Fibroblast of lung (primary cell): ENCODE measurements around the gene GAGE2A. TPM values are rescaled to one million over a fixed set of nuclear protein-coding genes. Genes with fewer than 3 reads are reported as not detected.

Experiments
- DNase-seq, 2 donors: peaks; one replicate each; pipeline versions ENCODE4 v3.0.0 to v3.0.0-alpha.2; 2010; ENCODE audit warnings: low read depth in 2 of 2
- H2AFZ ChIP-seq: 2 replicates; pipeline ENCODE4 v1.5.1; 2012; ENCODE audit warnings: low read length, control low read depth, inconsistent platforms
- H3K27ac ChIP-seq: 2 replicates; pipeline ENCODE4 v1.5.1; 2011; ENCODE audit warnings: low read length, control low read depth; ENCODE audit not compliant: insufficient read depth
- H3K27me3 ChIP-seq: 2 replicates; pipeline ENCODE4 v1.5.1; 2011; ENCODE audit warnings: mild to moderate bottlenecking, low read length; ENCODE audit not compliant: control insufficient read depth, insufficient read depth
- H3K36me3 ChIP-seq: 2 replicates; pipeline ENCODE4 v1.5.1; 2011; ENCODE audit warnings: low read length; ENCODE audit not compliant: control insufficient read depth, insufficient read depth
- H3K4me1 ChIP-seq: 2 replicates; pipeline ENCODE4 v1.5.1; 2011; ENCODE audit warnings: low read length; ENCODE audit not compliant: control insufficient read depth, insufficient read depth; ENCODE audit errors: extremely low read depth
- H3K4me2 ChIP-seq: 2 replicates; pipeline ENCODE4 v1.5.1; 2011; ENCODE audit warnings: low read length, control low read depth; ENCODE audit not compliant: insufficient read depth; ENCODE audit errors: extremely low read depth
- H3K4me3 ChIP-seq, 4 experiments: fragments of 200-600 bp in 1 of 4; sonication (generic) in 1 of 4; replicated peaks in 1 of 4; 2 replicates each; pipeline ENCODE4 v1.5.1; 2011 to 2016; ENCODE audit warnings: low read length in 4 of 4, low read depth in 3 of 4, mild to moderate bottlenecking in 3 of 4, control low read depth in 2 of 4, inconsistent platforms in 1 of 4, mixed read lengths in 1 of 4; ENCODE audit not compliant: insufficient read depth in 1 of 4; ENCODE audit errors: control extremely low read depth in 1 of 4
- H3K79me2 ChIP-seq: 2 replicates; pipeline ENCODE4 v1.5.1; 2012; ENCODE audit warnings: mild to moderate bottlenecking, low read length, inconsistent platforms; ENCODE audit not compliant: control insufficient read depth, insufficient read depth
- H3K9ac ChIP-seq: 2 replicates; pipeline ENCODE4 v1.5.1; 2011; ENCODE audit warnings: mild to moderate bottlenecking, low read length, control low read depth; ENCODE audit not compliant: insufficient read depth
- H3K9me3 ChIP-seq: 2 replicates; pipeline ENCODE4 v1.5.1; 2012; ENCODE audit warnings: low read depth, low read length; ENCODE audit not compliant: control insufficient read depth, insufficient read depth
- H4K20me1 ChIP-seq: 2 replicates; pipeline ENCODE4 v1.5.1; 2011; ENCODE audit warnings: low read length; ENCODE audit not compliant: control insufficient read depth, insufficient read depth; ENCODE audit errors: extremely low read depth
- EZH2 ChIP-seq: IDR thresholded peaks from 2 replicates; pipeline ENCODE4 v1.5.1; 2012; ENCODE audit warnings: low read length, control low read depth, mild to moderate bottlenecking; ENCODE audit errors: missing control alignments
- polyA plus RNA-seq, 2 donors: library from polyadenylated mRNA; depleted of rRNA in 1 of 2; stranded (reverse) in 1 of 2; unstranded in 1 of 2; fragments of >200 nt; gene quantifications; 2 replicates each; pipeline ENCODE4 v1.2.1, GENCODE V29; 2011 to 2012; ENCODE audit warnings: missing spikeins in 1 of 2
- total RNA-seq: library from RNA; depleted of rRNA; stranded (reverse); fragments of >200 nt; gene quantifications from 2 replicates; pipeline ENCODE4 v1.2.1, GENCODE V29; 2014
- TF ChIP-seq, protein P1 (sequence below), 2 donors: IDR thresholded peaks in 1 of 2; conservative IDR thresholded peaks in 1 of 2; 1 replicate in 1 of 2; 2 replicates in 1 of 2; pipeline ENCODE4 v1.5.1; 2011 to 2012; ENCODE audit warnings: low read length in 2 of 2, control low read depth in 1 of 2, inconsistent platforms in 1 of 2, low read depth in 1 of 2, mild to moderate bottlenecking in 1 of 2

Gene GAGE2A
- total and polyA plus RNA-seq, 2 donors (not counting 1 experiment from before 2014, with no cell fraction given) = not detected

DNA sequence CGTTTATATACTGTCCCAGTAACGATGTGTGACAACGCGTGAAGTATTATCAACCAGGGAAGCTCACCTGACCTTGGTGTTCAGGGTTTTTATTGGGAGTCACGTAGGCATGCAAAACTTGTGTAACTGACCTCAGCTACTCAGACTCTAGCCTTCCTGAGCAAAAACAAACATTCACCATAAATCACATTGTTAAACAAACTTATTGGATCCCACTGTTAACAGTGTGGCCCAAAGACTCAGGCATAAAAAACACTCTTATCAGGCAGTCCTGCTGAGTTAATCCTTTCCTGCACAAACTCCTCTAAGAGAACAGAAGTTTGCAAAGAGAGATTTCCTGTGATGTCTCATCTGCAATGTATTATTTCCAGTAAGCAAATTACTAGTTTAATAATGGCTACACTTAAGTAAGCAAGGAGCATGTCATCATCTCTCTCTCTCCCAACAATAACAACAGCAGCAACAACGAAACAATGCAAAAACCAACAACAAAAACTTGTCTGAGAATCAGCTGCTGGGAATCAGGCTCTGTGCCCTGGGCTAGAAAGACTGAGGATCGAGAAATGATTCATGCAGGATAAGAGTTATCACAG lies 21.5 kb downstream of the GAGE2A start:
- H3K36me3 ChIP-seq = no peaks in the 10 kb centered on the region

DNA sequence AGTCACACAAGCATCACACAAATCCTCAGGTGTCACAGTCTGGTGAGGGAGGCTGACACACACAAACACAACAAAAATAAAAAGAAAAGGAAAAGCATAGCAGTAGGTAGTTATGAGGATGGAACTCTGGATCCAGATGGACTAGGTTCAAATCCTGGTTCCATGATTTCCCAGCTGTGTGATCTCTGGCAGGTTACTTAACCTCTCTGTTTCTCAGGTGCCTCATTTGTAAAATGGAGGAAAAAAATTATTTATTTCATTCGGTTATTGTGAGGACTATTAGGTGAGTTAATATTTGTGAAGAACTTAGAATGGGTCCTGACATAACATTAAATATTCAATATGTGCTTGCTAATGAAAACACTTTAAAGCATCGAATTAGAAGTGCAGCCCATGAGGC lies 29.3 kb downstream of the GAGE2A start:
- Histone ChIP-seq H3K79me2 (no peaks in the 10 kb centered on the region), H4K20me1 (no peaks in the 10 kb centered on the region), H2AFZ (no peak overlapping the region), H3K36me3 (no peaks in the 10 kb centered on the region), H3K27me3 (no peaks in the 10 kb centered on the region), H3K9me3 (no peaks in the 10 kb centered on the region), H3K4me1 (no peaks in the 10 kb centered on the region), H3K9ac (no peak overlapping the region), H3K27ac (no peak overlapping the region), H3K4me2 (no peak overlapping the region), H3K4me3 (no peak overlapping the region)
- no peak for TF ChIP-seq EZH2
- TF ChIP-seq, protein P1, sequence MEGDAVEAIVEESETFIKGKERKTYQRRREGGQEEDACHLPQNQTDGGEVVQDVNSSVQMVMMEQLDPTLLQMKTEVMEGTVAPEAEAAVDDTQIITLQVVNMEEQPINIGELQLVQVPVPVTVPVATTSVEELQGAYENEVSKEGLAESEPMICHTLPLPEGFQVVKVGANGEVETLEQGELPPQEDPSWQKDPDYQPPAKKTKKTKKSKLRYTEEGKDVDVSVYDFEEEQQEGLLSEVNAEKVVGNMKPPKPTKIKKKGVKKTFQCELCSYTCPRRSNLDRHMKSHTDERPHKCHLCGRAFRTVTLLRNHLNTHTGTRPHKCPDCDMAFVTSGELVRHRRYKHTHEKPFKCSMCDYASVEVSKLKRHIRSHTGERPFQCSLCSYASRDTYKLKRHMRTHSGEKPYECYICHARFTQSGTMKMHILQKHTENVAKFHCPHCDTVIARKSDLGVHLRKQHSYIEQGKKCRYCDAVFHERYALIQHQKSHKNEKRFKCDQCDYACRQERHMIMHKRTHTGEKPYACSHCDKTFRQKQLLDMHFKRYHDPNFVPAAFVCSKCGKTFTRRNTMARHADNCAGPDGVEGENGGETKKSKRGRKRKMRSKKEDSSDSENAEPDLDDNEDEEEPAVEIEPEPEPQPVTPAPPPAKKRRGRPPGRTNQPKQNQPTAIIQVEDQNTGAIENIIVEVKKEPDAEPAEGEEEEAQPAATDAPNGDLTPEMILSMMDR (conservative IDR thresholded peaks at IDR 0.05 in 1 of 2, IDR thresholded peaks at IDR 0.05 in 1 of 2; ENCODE audit: low read depth in 1 of 2, low read length in 2 of 2) = no peak
- no peak for DNase-seq

More for the DNA sequence above, 21.5 kb downstream of the GAGE2A start:
- H3K27ac ChIP-seq = no peak overlapping the region
- H3K79me2 ChIP-seq = no peaks in the 10 kb centered on the region
- no peak overlapping the region for H3K9ac ChIP-seq
- no peak overlapping the region for H3K4me2 ChIP-seq
- H2AFZ ChIP-seq = no peak overlapping the region
- no peaks in the 10 kb centered on the region for H3K27me3 ChIP-seq
- no peaks in the 10 kb centered on the region for H3K9me3 ChIP-seq
- no peak overlapping the region for H3K4me3 ChIP-seq
- no peaks in the 10 kb centered on the region for H4K20me1 ChIP-seq
- H3K4me1 ChIP-seq = no peaks in the 10 kb centered on the region
- no peak for DNase-seq
- TF ChIP-seq EZH2 = no peak
- TF ChIP-seq, protein P1 (conservative IDR thresholded peaks at IDR 0.05 in 1 of 2, IDR thresholded peaks at IDR 0.05 in 1 of 2; ENCODE audit: low read depth in 1 of 2, low read length in 2 of 2) = no peak

DNA sequence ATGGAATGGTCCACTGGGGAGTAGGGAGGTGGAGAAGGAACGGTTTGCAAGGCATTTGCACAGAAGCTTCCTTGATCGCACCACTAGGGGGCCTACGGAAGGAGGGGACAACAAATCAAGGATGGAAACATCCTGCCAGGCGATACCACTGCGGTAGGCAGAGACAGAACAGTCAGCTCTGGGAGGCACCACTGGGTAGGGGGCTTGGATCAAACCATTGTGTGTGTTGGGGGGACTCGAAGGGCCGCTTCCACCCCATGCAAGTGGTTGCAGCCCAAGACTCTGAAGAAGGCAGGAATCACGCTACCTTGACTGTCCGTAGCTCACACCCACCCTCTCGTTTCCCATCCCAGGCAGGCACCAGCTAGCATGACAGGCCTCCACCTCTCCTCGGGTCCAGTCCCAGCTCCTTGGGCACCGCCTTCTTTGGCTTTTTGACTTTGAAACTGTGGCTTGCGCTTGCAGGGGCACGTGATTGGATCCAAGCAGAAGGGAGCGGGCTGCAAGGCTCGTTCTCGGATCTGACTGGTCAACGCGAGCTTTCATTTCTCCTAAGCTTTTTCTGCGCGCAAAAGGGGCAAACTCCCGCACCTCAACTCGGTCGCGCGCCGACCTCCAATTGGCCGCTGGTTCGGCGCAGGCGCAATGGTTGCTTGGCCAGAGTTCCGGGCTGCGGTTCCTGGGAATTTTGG lies 37.9 kb downstream of the GAGE2A start:
- no peaks in the 10 kb centered on the region for H3K4me1 ChIP-seq
- DNase-seq = no peak
- no peak overlapping the region for H3K4me2 ChIP-seq
- H3K9ac ChIP-seq = no peak overlapping the region
- no peak overlapping the region for H2AFZ ChIP-seq
- no peaks in the 10 kb centered on the region for H3K27me3 ChIP-seq
- no peaks in the 10 kb centered on the region for H3K9me3 ChIP-seq
- H3K79me2 ChIP-seq = no peaks in the 10 kb centered on the region
- no peak for TF ChIP-seq EZH2
- TF ChIP-seq, protein P1 (conservative IDR thresholded peaks at IDR 0.05 in 1 of 2, IDR thresholded peaks at IDR 0.05 in 1 of 2; ENCODE audit: low read depth in 1 of 2, low read length in 2 of 2) = no peak
- no peaks in the 10 kb centered on the region for H4K20me1 ChIP-seq
- no peak overlapping the region for H3K27ac ChIP-seq
- no peak overlapping the region for H3K4me3 ChIP-seq
- no peaks in the 10 kb centered on the region for H3K36me3 ChIP-seq
